ENCODE data around the gene SLC25A17.
"Not testable (repeated sequence)": the region's sequence is repeated elsewhere in the genome, so short reads cannot be mapped to it uniquely, and the experiment has no call there.

The SLC25A17 gene

GRCh38 chr22:40818192-40818746 lies 877 bp downstream of the SLC25A17 start:
- DNase-seq = no peak

DNA sequence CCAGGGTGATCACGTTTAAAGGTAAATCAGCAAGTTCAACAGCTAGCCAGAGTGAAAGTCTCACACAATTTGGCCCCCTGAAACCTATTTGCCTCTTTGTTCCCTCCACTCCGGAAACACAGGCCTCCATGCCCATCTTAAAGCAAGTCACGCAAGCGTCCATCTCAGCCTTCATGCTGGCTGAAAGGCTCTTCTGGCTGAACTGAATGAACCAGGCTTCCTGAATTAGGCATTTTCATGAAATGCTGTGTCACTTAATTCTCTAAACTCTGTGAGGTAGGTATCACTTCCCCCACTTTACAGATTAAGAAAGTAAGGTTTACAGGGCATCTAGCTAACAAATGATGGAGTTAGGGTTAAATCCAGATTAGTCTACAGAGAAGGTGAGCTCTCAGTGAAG lies 1.4 kb downstream of the SLC25A17 start:
- no peak for DNase-seq

DNA sequence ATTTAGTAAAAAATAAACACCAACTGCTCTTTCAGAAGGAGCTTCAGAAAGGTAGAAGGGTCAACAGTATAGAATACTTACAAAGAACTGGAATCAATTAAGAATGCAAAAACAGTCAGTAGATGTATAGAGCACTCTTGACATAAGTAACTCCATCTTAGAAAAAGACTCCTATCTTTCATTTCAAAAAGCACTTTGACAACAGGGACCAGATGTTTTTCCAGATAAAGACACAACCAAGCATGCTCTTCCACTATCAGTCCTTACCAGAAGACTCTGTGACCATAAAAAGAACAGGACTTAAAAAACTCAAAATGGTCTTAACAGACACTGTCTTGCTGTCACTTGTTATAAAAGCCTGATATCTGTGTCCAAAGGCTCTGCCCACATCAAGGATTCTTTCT lies 5.2 kb downstream of the SLC25A17 start:
- DNase-seq = no peak

DNA sequence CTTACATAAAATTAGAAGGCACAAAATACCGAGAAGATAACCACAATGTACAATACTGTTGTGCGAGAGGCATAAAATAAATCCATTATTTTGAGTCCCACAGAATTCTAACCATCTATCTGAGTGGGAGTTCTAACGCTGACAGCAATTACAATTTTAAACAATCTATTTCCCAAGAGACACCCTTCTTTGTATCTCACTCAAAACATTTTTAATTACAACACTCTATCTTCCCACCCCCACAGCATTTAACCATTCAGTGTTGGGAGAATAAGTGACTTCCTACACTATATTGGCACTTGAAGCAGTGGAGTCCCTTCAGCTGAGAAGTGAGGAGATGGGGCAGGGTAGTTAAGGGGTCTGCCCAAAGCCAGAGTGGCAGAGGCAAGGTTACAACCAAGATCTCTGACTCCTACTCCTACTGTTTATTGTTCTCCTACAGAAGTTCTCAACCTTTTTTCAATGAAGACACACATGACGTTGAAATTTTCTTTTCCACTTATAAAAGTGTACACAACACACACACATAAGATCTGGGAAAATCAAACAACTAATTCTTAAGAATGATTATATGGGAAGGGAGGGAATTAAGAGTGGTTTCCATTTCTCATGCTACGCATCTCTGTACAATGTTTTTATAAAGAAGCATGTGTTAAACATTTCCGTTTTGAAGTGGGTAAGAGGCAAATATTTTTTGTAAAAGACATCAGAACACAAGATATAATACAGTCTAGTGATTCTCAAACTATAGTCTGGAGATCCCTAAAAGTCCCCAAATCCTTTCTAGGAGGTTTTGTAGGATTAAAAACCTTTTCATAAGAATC lies 10.9 kb downstream of the SLC25A17 start:
- no peak for DNase-seq

DNA sequence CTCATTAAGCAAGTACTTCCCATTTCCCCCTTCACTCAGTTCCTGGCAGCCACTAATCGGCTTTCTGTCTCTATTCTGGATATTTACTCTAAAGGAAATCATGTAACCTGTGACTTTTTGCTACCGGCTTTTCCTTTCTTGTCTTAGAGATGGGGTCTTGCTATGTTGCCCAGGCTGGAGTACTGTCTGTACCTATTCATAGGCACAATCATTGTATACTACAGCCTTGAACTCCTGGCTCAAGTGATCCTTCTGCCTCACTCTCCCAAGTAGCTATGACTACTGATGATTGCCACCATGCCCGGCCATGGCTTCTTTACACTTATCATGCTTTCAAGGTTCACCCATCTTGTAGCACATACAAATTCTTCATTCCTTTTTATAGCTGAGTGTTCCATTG lies 12.4 kb downstream of the SLC25A17 start:
- DNase-seq = no peak

GRCh38 chr22:40805699-40806203 lies 13.4 kb downstream of the SLC25A17 start:
- no peak for DNase-seq

DNA sequence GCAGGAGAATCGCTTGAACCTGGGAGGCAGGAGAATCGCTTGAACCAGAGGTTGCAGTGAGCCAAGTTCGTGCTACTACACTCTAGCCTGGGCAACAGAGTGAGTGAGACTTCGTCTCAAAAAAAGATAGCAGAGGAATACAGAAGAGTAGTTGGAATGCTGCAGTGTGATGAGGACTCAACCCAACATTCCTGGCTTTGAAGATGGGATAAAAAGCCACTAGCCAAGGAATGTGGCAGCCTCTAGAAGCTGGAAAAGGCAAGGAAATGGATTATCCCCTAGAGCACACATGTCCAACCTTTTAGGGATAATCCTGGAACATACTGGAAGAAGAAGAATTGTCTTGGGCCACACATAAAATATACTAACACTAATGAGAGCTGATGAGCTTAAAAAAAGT lies 13.9 kb downstream of the SLC25A17 start:
- no peak for DNase-seq

DNA sequence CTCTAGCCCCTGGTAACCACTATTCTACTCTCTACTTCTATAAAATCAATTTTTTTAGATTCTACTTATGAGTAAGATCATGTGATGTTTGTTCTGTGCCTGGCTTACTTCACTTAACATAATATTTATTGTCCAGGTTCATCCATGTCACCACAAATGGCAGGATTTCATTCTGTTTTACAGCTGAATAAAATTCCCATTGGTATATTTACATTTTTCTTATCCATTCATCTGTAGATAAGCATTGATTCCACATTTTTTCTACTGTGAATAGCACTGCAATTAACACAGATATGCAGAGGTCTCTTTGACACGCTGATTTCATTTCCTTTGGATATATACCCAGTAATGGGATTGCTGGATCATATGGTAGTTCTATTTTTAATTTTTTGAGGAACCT lies 15.8 kb downstream of the SLC25A17 start:
- no peak for DNase-seq

DNA sequence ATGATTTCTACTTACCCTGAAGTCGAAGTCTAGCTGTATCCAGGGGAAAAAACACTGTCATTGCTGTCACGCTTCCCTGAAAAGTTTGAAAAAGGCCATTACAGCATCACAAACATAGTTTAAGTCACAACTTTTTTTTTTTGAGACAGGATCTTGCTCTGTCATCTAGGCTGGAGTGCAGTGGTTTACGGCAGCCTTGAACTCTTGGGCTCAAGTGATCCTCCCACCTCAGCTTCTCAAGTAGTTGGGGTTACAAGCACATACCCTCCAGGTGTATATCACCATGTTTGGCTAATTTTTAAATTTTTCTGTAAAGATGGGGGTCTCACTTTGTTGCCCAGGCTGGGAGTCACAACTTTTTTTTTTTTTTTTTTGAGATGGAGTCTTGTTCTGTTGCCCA lies 20.1 kb downstream of the SLC25A17 start:
- DNase-seq = no peak

DNA sequence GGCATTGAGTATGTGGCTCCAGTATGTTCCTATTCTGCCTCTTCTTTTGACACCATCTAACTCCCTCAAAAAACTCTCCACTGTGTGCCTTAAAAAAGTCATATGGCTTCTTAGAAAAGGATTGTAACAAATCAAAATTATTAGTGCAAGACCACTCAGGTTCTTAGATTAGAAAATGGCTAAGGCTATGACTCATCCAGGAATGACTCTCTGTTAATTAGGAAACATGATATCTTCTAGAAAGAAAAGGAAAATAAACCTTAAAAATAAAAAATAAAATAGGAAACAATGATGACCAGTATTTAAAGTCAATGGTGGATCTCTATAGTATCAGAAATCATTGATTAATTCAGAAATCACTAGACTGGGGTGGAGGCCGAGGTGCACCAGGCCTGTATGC lies 21.7 kb downstream of the SLC25A17 start:
- no peak for DNase-seq

DNA sequence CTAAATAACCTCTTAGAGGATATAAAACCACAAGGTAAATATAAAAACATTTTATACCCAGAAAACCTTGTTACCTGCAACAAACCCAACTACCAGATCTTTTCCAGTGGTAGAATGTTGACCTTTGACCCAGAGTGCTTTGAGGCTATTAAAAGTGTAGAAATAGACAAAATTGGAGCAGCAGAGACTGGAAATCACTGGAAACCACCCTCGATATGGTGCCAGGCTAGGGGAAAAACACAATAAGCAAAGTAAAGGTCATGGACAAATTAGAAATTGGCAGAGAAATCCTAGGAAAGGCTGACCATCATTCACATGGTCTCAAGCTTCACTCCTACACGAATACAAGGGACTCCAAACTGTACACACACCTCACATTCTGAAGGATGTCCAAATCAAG lies 26.7 kb downstream of the SLC25A17 start:
- DNase-seq = no peak

DNA sequence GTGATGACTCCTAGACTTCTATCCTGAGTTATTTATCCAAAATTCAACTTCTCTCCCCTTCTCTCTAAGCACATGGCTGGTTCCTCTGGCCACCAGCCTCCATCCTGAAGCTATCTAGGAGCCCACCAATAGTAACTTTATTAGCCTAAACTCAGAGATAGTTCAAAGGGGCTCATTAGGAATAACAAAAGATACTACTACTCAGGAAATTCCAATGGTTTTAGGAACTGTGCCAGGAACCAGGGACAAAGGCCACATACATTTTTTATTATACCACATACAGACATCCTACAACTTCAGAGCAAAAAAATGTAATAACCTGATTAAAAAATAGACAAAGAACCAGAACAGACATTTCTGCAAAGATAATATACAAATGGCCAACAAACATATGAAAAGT lies 27.9 kb downstream of the SLC25A17 start:
- DNase-seq = no peak

DNA sequence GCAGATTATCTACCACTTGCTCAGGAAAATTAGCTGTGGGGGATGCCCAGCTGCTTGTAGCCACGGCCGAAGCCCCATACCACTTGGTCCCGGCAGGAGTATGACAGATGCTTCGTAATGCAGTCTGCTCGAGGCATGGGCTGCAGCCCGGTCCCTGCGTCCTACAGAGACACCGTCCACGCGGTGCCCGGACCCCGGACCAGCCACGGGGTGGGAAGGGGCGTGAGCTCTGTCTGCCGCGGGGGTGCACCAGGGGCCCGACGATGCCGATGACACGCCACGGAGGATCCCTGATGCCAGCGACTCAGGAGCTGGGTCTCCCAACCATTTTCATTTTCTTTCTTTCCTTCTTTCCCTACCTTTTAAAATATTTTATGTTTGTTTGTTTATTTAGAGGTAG lies 30.0 kb downstream of the SLC25A17 start:
- DNase-seq = no peak

DNA sequence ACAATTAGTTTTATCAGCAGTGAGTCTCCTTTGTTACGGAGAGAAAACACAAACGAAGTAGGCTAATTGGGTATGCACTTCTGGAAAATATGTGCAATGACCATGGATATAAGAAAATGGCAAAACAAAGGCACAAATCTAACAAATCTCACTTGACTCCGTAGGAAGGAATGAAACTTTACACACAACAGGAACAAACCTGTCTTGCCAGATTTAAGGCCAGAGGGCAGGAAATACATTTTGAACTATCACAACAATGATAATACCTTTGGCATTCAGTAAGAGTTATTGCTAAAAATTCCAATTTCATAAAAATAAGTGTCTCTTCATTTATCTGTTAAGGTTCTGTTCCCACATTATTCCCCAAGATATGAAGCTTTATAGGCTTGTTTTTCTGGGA lies 36.6 kb downstream of the SLC25A17 start:
- no peak for DNase-seq

GRCh38 chr22:40781749-40782148 lies 37.4 kb downstream of the SLC25A17 start:
- DNase-seq = not testable (repeated sequence)

GRCh38 chr22:40769761-40770160 lies 49.4 kb downstream of the SLC25A17 start:
- no peak for DNase-seq

DNA sequence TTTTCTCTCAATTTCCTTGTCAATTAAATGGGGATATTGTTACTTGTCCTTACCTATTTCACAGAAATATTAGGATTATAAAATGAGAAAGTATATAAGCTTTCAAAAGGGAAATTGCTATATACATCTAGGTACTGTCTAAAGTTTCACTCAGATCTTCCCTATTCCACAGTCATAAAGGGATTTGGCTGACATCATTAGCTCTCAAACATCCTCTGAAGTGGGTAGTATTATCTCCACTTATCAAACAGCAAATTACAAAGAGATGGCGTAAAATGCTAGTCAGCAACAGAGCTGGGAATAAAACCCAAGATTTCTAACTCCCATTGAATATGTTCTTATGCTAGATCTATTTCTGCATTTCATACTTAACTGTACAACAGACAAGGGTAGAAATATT lies 50.9 kb downstream of the SLC25A17 start:
- DNase-seq = no peak

DNA sequence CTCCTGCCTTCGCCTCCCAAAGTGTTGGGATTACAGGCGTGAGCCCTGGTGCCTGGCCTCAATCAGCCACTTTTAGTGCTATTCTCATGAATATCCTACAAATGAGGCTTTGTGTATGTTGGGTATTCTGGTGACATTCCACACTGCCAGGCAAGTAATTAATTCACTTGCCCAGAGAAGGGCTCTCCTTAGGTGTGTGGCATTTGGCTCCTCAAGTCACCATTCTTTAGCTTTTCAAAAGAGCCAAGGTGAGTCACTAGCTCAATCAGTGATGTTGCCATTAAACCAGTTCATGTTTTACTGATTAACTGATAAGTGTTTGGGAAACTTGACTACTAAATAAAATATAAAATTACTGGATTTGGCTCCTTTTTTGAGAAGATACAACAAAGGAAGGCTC lies 52.2 kb downstream of the SLC25A17 start:
- DNase-seq = no peak

GRCh38 chr22:40764763-40765441 lies 54.2 kb downstream of the SLC25A17 start:
- no peak for DNase-seq

DNA sequence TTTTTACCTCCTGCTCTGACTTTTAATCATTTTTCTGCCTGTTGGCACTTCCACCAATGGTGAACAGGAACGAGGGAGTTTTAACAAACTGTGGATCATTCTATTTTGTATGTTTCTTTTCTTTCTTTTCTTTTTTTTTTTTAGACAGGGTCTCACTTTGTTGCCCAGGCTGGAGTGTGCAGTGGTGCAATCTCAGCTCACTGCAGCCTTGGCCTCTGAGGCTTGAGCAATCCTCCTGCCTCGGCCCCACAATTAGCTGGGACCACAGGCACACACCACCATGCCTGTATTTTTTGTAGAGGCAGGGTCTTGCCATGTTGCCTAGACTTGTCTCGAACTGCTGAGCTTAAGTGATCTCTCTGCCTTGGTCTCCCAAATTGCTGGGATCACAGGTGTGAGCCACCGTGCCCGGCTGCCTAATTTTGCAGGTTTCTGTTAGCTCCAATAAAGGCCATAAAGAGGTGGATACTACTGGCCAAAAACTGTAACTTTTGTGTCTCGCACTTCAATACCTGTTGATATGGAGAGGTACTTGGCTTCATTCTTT lies 59.8 kb downstream of the SLC25A17 start:
- no peak for DNase-seq

- DNase-seq = not testable (repeated sequence)
Measured at GRCh38 chr22:40758851-40759250, 60.3 kb downstream of the SLC25A17 start.

DNA sequence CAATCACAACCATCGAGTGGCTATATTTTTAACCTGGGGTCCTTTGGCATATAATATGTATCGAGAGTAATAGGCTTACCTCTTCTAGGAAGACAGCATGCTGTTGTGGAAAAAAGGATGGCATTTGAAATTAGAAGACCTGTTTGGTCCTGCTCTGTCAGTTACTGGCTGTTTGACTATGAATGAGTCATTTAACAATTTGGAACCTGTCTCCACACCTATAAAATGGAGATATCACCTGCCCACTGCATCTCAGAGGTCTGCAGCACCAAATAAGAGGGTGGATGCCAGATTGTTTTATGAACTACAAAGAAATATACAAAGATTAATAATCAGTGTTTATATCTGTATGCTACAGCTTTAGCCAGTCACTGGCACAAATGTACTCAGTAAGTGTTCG lies 60.8 kb downstream of the SLC25A17 start:
- no peak for DNase-seq

GRCh38 chr22:40757071-40757470 lies 62.1 kb downstream of the SLC25A17 start:
- no peak for DNase-seq

GRCh38 chr22:40753114-40753513 lies 66.0 kb downstream of the SLC25A17 start:
- DNase-seq = no peak
